ENCODE data around the gene NCKAP5. TPM values are rescaled to one million over a fixed set of nuclear protein-coding genes. Genes with fewer than 3 reads are reported as not detected.
"Not testable (repeated sequence)": the region's sequence is repeated elsewhere in the genome, so short reads cannot be mapped to it uniquely, and the experiment has no call there.

NCKAP5 gene
- total RNA-seq, 2 donors from 2014 or later, result 0.78 to 2.6 TPM

DNA sequence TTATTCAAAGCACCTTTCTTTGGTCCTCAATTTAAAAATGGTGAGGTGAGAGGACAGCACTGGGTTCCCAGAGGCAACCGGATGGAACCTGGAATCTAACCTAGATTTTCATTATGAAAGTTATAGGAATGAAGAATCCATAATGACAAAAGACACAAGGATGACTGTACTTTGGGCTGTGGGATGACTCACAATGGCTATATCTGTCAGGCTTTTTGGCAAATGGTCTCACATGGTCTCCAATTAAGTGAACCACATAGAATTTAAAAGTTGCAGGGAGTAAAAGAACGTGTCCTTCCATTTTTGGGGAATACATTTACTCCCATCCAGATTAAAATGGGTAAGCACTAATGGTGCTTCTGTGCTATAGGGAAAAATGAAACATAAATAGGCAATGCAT, 866.5 kb downstream of the NCKAP5 start:
- no peak overlapping the region for H3K4me3 ChIP-seq
- DNase-seq (no peak), ATAC-seq (no peak)
- H3K27me3 ChIP-seq, result no peaks in the 10 kb centered on the region
- H3K27ac ChIP-seq, result no peak overlapping the region
- no peak for TF ChIP-seq POLR2A (IDR thresholded peaks at IDR 0.05)
- TF ChIP-seq CTCF (IDR thresholded peaks at IDR 0.05), result no peak
- WGBS, 2 donors, result 72 to 75% methylated on average over 2 of the region's 2 CpGs
- intact Hi-C loops (cut with DNase I), result no loop called here
- H3K4me1 ChIP-seq, result no peaks in the 10 kb centered on the region
- H3K36me3 ChIP-seq (replicated peaks in 1 of 2; ENCODE audit: insufficient read depth in 1 of 2, low read depth in 2 of 2), result no peaks in the 10 kb centered on the region
- H3K9me3 ChIP-seq, result no peaks in the 10 kb centered on the region

- DNase-seq; H3K4me3 ChIP-seq; H3K4me1 ChIP-seq; H3K27ac ChIP-seq; H3K36me3 ChIP-seq (replicated peaks in 1 of 2; ENCODE audit: insufficient read depth in 1 of 2, low read depth in 2 of 2); intact Hi-C loops (cut with DNase I); ATAC-seq; H3K27me3 ChIP-seq; H3K9me3 ChIP-seq: not testable (repeated sequence)
- 78 to 100% methylated on average over 1 to 2 of the region's 2 CpGs for WGBS, 2 donors
These were observed 868.5 kb downstream of the NCKAP5 start for GRCh38 chr2:132699802-132700201.

GRCh38 chr2:132698347-132698746, 869.9 kb downstream of the NCKAP5 start:
- ATAC-seq, result not testable (repeated sequence)
- 88% methylated on average over 3 of the region's 3 CpGs for WGBS, 2 donors

DNA sequence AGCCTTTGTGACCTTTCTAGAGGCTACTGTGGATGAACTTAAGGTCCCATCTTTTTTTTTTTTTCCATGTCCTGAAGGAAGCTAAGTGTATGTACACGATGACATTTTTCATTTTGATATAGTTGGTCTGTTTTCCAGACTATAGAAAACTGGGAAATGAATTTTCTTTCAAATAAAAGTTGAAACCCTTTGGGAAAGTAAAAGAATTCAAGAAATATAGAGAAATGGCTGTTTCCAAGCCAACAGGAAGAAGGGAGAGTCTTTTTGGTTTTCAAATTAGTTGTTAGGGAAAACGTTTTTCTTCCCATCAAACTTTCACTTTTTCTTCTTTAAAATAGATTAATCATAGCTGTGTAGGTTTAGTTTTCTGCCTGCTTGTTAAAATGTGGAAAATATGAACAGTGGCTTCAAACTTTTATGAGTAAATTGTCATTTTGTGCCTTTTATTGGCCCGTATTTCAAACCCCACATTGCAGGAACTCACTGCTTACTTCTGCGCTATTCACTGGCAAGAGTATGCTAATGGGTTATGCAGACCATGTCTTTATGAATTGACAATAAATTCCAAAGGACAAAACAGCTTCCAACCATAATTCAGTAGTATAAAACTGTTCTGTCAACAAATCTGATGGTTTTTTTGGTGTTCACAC, 870.6 kb downstream of the NCKAP5 start:
- Histone ChIP-seq H3K9me3 (no peaks in the 10 kb centered on the region), H3K4me3 (no peak overlapping the region), H3K27me3 (no peaks in the 10 kb centered on the region), H3K27ac (no peak overlapping the region), H3K36me3 (replicated peaks in 1 of 2; ENCODE audit: insufficient read depth in 1 of 2, low read depth in 2 of 2) (no peaks in the 10 kb centered on the region), H3K4me1 (no peaks in the 10 kb centered on the region)
- TF ChIP-seq CTCF (IDR thresholded peaks at IDR 0.05) (no peak), POLR2A (IDR thresholded peaks at IDR 0.05) (no peak)
- ATAC-seq, result no peak
- intact Hi-C loops (cut with DNase I), result no loop called here
- no peak for DNase-seq
- 65 to 72% methylated on average over 4 of the region's 4 CpGs for WGBS, 2 donors

More at GRCh38 chr2:132698347-132698746, 869.9 kb downstream of the NCKAP5 start:
- intact Hi-C loops (cut with DNase I); DNase-seq; H3K36me3 ChIP-seq (replicated peaks in 1 of 2; ENCODE audit: insufficient read depth in 1 of 2, low read depth in 2 of 2); H3K9me3 ChIP-seq; H3K27me3 ChIP-seq; H3K27ac ChIP-seq; H3K4me3 ChIP-seq; H3K4me1 ChIP-seq: not testable (repeated sequence)

DNA sequence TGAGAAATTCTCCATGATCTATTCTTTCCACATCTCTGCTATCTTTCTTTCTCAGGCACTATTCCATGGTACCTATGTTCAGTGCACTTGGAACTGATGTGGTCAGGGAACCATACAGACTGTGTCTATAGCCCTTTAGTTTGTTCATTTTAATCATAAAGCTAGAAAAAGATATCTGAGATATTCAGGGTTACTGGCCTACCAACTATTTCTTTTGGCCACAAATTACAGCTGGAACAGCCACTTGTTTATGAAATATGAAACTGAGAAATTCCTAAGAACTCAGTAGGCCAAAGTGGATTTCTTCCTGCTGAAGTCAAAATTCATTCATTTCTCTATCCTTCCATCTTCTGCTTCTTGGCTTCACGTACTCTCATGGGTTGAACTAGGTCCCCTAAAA, 875.4 kb downstream of the NCKAP5 start:
- no peaks in the 10 kb centered on the region for H3K36me3 ChIP-seq (replicated peaks in 1 of 2; ENCODE audit: insufficient read depth in 1 of 2, low read depth in 2 of 2)
- H3K9me3 ChIP-seq, result no peaks in the 10 kb centered on the region
- ATAC-seq (no peak), DNase-seq (no peak)
- intact Hi-C loops (cut with DNase I), result no loop called here
- H3K4me1 ChIP-seq, result no peaks in the 10 kb centered on the region
- TF ChIP-seq CTCF (IDR thresholded peaks at IDR 0.05) (no peak), POLR2A (IDR thresholded peaks at IDR 0.05) (no peak)
- WGBS, 2 donors, result 87 to 94% methylated on average over 1 of the region's 1 CpG
- H3K4me3 ChIP-seq, result no peak overlapping the region
- H3K27ac ChIP-seq, result no peak overlapping the region
- no peaks in the 10 kb centered on the region for H3K27me3 ChIP-seq

DNA sequence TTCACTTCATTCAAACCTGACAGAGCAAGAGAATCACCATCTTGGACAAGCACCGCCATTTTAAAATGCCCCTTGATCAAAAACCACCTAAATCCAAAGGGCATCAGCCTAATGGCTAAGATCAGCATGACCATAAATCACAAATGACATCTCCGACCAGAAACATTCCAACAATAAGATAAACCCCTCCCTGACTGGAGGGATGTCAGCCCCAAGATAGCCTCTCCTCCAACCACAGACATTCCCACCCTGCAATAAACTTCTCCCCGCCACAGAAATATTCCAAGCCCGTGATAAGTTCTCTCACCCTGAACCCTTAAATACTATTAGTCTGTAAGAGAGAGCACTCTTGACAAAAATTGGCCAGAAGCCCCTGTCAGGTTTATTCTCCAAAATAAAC, 876.7 kb downstream of the NCKAP5 start:
- DNase-seq (no peak), ATAC-seq (no peak)
- no peaks in the 10 kb centered on the region for H3K36me3 ChIP-seq (replicated peaks in 1 of 2; ENCODE audit: insufficient read depth in 1 of 2, low read depth in 2 of 2)
- no peaks in the 10 kb centered on the region for H3K9me3 ChIP-seq
- H3K4me3 ChIP-seq, result no peak overlapping the region
- no peaks in the 10 kb centered on the region for H3K27me3 ChIP-seq
- TF ChIP-seq CTCF (IDR thresholded peaks at IDR 0.05) (no peak), POLR2A (IDR thresholded peaks at IDR 0.05) (no peak)
- no peaks in the 10 kb centered on the region for H3K4me1 ChIP-seq
- no peak overlapping the region for H3K27ac ChIP-seq
- WGBS, 2 donors, result 82 to 96% methylated on average over 4 of the region's 4 CpGs
- intact Hi-C loops (cut with DNase I), result no loop called here
